Measurements from ENCODE around the gene DISC1.

DNA sequence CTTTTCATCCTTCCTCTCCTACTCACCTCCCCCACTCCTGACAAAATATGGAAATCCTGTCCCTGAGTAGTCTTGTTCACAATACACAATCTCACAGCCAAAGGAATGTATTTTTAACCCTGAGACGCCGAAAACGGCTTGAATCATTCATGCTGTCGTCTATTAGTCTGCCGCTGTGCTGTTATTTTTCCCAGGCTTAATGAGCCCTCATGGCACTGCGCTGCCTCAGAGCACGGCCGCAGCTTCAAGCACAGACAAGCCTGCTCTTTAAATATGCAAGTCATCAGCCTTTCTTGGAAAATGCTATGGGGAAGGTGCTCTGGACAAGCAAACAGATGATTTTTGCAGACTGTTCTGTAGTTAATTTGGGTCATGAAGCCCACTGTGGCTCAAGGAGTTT is 302.7 kb downstream of the DISC1 start:
- TF ChIP-seq, protein P1, sequence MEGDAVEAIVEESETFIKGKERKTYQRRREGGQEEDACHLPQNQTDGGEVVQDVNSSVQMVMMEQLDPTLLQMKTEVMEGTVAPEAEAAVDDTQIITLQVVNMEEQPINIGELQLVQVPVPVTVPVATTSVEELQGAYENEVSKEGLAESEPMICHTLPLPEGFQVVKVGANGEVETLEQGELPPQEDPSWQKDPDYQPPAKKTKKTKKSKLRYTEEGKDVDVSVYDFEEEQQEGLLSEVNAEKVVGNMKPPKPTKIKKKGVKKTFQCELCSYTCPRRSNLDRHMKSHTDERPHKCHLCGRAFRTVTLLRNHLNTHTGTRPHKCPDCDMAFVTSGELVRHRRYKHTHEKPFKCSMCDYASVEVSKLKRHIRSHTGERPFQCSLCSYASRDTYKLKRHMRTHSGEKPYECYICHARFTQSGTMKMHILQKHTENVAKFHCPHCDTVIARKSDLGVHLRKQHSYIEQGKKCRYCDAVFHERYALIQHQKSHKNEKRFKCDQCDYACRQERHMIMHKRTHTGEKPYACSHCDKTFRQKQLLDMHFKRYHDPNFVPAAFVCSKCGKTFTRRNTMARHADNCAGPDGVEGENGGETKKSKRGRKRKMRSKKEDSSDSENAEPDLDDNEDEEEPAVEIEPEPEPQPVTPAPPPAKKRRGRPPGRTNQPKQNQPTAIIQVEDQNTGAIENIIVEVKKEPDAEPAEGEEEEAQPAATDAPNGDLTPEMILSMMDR (conservative IDR thresholded peaks at IDR 0.05; ENCODE audit: low read depth in 2 of 2): no peak
- TF ChIP-seq EZH2 (IDR thresholded peaks at IDR 0.05; ENCODE audit: low read depth, unreplicated experiment) (no peak), POLR2AphosphoS5 (IDR thresholded peaks at IDR 0.05; ENCODE audit: low read depth) (no peak), CREB1 (CRISPR knock-in tag; IDR thresholded peaks at IDR 0.05; ENCODE audit: low read depth) (no peak)
- TF ChIP-seq, protein P2, sequence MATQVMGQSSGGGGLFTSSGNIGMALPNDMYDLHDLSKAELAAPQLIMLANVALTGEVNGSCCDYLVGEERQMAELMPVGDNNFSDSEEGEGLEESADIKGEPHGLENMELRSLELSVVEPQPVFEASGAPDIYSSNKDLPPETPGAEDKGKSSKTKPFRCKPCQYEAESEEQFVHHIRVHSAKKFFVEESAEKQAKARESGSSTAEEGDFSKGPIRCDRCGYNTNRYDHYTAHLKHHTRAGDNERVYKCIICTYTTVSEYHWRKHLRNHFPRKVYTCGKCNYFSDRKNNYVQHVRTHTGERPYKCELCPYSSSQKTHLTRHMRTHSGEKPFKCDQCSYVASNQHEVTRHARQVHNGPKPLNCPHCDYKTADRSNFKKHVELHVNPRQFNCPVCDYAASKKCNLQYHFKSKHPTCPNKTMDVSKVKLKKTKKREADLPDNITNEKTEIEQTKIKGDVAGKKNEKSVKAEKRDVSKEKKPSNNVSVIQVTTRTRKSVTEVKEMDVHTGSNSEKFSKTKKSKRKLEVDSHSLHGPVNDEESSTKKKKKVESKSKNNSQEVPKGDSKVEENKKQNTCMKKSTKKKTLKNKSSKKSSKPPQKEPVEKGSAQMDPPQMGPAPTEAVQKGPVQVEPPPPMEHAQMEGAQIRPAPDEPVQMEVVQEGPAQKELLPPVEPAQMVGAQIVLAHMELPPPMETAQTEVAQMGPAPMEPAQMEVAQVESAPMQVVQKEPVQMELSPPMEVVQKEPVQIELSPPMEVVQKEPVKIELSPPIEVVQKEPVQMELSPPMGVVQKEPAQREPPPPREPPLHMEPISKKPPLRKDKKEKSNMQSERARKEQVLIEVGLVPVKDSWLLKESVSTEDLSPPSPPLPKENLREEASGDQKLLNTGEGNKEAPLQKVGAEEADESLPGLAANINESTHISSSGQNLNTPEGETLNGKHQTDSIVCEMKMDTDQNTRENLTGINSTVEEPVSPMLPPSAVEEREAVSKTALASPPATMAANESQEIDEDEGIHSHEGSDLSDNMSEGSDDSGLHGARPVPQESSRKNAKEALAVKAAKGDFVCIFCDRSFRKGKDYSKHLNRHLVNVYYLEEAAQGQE (IDR thresholded peaks at IDR 0.05; ENCODE audit: unreplicated experiment): no peak
